PC-9 (cell line): ENCODE results near the gene CST9. TPM values are rescaled to one million over a fixed set of nuclear protein-coding genes. Genes with fewer than 3 reads are reported as not detected.

Experiments
- BruUV-seq: library from RNA; stranded (reverse); fragments of 400-500 nt; replicated peaks from 2 replicates; lab custom pipeline; 2021; lab: Mats Ljungman, UMichigan
- CTCF ChIA-PET: fragments of 300-600 bp; sonication (Branson Sonifier 250); formaldehyde crosslinking; loops from one replicate; lab custom pipeline; 2022; ENCODE audit warnings: antibody characterized with exemption; lab: Charles Lee
- POLR2A ChIA-PET: fragments of 300-600 bp; sonication (Branson Sonifier 250); formaldehyde crosslinking; loops from one replicate; lab custom pipeline; 2022; ENCODE audit warnings: antibody characterized with exemption; ENCODE audit not compliant: unreplicated experiment; lab: Charles Lee
- DNase-seq, 2 experiments: peaks; one replicate each; pipeline versions ENCODE4 v3.0.0 to v3.0.0-alpha.2; 2015 to 2022; ENCODE audit warnings: mixed read lengths in 1 of 2
- H2AFZ ChIP-seq: fragments of 200-600 bp; sonication (generic); 2 replicates; pipeline ENCODE4 v1.8.1; 2017; ENCODE audit warnings: antibody characterized with exemption
- H3F3A ChIP-seq: fragments of 200-600 bp; sonication (generic); 2 replicates; pipeline ENCODE4 v1.8.1; 2017; ENCODE audit warnings: antibody characterized with exemption, mild to moderate bottlenecking, low read depth; ENCODE audit not compliant: insufficient read depth
- H3K27ac ChIP-seq: fragments of 200-600 bp; sonication (generic); 2 replicates; pipeline ENCODE4 v1.6.1; 2016; ENCODE audit warnings: mixed run types
- H3K27me3 ChIP-seq: fragments of 200-600 bp; sonication (generic); 2 replicates; pipeline ENCODE4 v1.6.1; 2016; ENCODE audit warnings: low read depth, mixed run types; ENCODE audit not compliant: insufficient read depth
- H3K36me3 ChIP-seq: fragments of 200-600 bp; sonication (generic); 2 replicates; pipeline ENCODE4 v1.6.1; 2016; ENCODE audit warnings: low read depth, mixed run types
- H3K4me1 ChIP-seq: fragments of 200-600 bp; sonication (generic); replicated peaks from 2 replicates; pipeline ENCODE4 v1.6.1; 2016; ENCODE audit warnings: mixed run types; ENCODE audit not compliant: insufficient read depth
- H3K4me2 ChIP-seq: fragments of 200-600 bp; sonication (generic); 2 replicates; pipeline ENCODE4 v1.6.1; 2017; ENCODE audit warnings: mixed run types
- H3K4me3 ChIP-seq: fragments of 200-600 bp; sonication (generic); 2 replicates; pipeline ENCODE4 v1.6.1; 2016; ENCODE audit warnings: mixed run types
- H3K79me2 ChIP-seq: fragments of 200-600 bp; sonication (generic); 2 replicates; pipeline ENCODE4 v1.6.1; 2017; ENCODE audit warnings: low read depth, mixed run types
- H3K9me2 ChIP-seq: fragments of 200-600 bp; sonication (generic); 2 replicates; pipeline ENCODE4 v1.8.1; 2017; ENCODE audit warnings: mild to moderate bottlenecking; ENCODE audit not compliant: insufficient read depth
- H3K9me3 ChIP-seq: fragments of 200-600 bp; sonication (generic); 2 replicates; pipeline ENCODE4 v1.8.1; 2016; ENCODE audit warnings: low read depth; ENCODE audit not compliant: insufficient read depth
- H4K20me1 ChIP-seq: fragments of 200-600 bp; sonication (generic); 2 replicates; pipeline ENCODE4 v1.8.1; 2017; ENCODE audit not compliant: insufficient read depth
- EZH2 ChIP-seq: fragments of 200-600 bp; sonication (generic); IDR thresholded peaks from 2 replicates; pipeline ENCODE4 v1.8.0; 2017; ENCODE audit warnings: antibody characterized with exemption, low read depth
- intact Hi-C: fragments of 100-400 bp; cut with micrococcal nuclease; formaldehyde crosslinking; loops from one replicate; pipeline ENCODE4 v1.10.0; 2022; ENCODE audit not compliant: unreplicated experiment
- total RNA-seq: library from RNA; stranded (reverse); gene quantifications from 2 replicates; pipeline ENCODE4 v1.2.3, GENCODE V29; 2021
- TF ChIP-seq, protein P1 (sequence below): fragments of 200-600 bp; sonication (generic); conservative IDR thresholded peaks from 2 replicates; pipeline ENCODE4 v1.6.1; 2017; ENCODE audit warnings: mixed run types, antibody characterized with exemption, mild to moderate bottlenecking, moderate library complexity

The CST9 gene
- total RNA-seq, 1 experiment from 2014 or later, result not detected

DNA sequence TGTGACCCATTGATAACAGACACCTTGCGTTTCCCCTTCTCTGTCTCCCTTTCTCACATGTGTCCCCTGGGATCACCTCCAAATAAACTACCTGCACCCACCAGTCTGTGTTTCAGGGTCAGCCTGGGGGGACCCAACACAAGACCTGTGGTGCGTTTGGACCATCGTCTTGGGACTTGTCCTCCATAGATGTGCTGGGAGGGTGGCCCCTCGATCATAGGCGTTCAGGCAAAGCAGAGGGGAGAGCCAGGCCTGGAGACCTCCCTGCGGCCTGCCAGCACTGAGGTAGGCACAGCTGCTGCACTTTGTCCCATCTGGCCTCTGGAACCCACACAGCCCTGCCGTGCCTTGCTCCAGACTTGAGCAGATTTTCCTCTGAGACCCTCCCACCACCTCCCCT lies 18.1 kb downstream of the CST9 start:
- CTCF ChIA-PET, result no interaction called here
- POLR2A ChIA-PET, result no interaction called here

DNA sequence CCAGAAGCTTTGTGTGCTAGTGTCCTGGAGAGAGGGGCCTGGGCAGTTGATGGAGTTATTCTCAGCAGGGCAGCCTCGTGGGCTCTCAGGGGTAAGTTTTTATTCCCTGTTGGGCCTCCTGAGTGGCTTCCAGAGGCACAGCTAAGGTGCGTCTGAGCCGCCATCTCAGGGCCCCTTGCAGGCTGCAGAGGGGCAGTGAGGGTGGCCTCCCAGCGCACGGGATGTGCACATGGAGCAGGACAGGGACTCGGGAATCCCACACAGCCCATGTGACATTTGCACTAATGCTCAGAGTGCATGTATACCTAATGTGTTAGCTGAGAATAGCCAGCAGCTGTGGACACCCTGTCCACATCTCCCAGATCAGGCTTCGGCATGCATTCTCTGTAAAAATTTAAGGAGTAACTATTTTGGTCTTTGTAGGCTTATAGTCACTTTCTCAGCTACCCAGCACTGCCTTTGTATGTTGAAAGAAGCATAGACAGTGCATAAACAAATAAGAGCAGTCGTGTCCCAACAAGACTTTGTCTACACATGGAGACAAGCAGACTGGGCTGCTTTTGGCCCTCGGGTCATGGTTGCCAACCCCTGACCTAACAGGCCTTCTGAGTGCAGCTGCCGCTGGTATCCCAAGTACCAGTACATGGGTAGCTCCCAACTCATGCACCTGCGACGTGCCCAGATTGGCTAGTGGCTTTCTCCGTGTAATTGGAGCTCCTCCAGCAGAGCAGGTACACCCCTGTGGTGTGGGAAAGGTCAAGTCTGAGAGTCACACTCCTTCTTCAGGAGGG lies 18.8 kb downstream of the CST9 start:
- BruUV-seq, result no TSS peak
- no peaks in the 10 kb centered on the region for H3K27me3 ChIP-seq
- no peak overlapping the region for H3K27ac ChIP-seq
- H3K4me3 ChIP-seq, result no peak overlapping the region
- H3K4me1 ChIP-seq, result no peaks in the 10 kb centered on the region
- no peaks in the 10 kb centered on the region for H3K36me3 ChIP-seq
- H2AFZ ChIP-seq, result no peak overlapping the region
- no peaks in the 10 kb centered on the region for H3F3A ChIP-seq
- H3K9me2 ChIP-seq, result no peaks in the 10 kb centered on the region
- no peak for DNase-seq
- no peak for TF ChIP-seq EZH2
- TF ChIP-seq, protein P1, sequence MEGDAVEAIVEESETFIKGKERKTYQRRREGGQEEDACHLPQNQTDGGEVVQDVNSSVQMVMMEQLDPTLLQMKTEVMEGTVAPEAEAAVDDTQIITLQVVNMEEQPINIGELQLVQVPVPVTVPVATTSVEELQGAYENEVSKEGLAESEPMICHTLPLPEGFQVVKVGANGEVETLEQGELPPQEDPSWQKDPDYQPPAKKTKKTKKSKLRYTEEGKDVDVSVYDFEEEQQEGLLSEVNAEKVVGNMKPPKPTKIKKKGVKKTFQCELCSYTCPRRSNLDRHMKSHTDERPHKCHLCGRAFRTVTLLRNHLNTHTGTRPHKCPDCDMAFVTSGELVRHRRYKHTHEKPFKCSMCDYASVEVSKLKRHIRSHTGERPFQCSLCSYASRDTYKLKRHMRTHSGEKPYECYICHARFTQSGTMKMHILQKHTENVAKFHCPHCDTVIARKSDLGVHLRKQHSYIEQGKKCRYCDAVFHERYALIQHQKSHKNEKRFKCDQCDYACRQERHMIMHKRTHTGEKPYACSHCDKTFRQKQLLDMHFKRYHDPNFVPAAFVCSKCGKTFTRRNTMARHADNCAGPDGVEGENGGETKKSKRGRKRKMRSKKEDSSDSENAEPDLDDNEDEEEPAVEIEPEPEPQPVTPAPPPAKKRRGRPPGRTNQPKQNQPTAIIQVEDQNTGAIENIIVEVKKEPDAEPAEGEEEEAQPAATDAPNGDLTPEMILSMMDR, result no peak
- H4K20me1 ChIP-seq, result no peaks in the 10 kb centered on the region
- ChIA-PET CTCF (no interaction called here), POLR2A (no interaction called here)
- no peaks in the 10 kb centered on the region for H3K79me2 ChIP-seq
- H3K9me3 ChIP-seq, result no peaks in the 10 kb centered on the region
- intact Hi-C loops, result no loop called here
- no peak overlapping the region for H3K4me2 ChIP-seq

More for the DNA sequence above, 18.1 kb downstream of the CST9 start:
- H4K20me1 ChIP-seq, result no peaks in the 10 kb centered on the region
- BruUV-seq, result no TSS peak
- no peak overlapping the region for H3K4me3 ChIP-seq
- H3K4me1 ChIP-seq, result no peaks in the 10 kb centered on the region
- H3K27ac ChIP-seq, result no peak overlapping the region
- H3K27me3 ChIP-seq, result no peaks in the 10 kb centered on the region
- TF ChIP-seq, protein P1, result no peak
- TF ChIP-seq EZH2, result no peak
- no peaks in the 10 kb centered on the region for H3K9me2 ChIP-seq
- intact Hi-C loops, result no loop called here
- no peaks in the 10 kb centered on the region for H3K79me2 ChIP-seq
- H3K9me3 ChIP-seq, result no peaks in the 10 kb centered on the region
- no peak overlapping the region for H2AFZ ChIP-seq
- DNase-seq, result no peak
- no peaks in the 10 kb centered on the region for H3F3A ChIP-seq
- no peak overlapping the region for H3K4me2 ChIP-seq
- no peaks in the 10 kb centered on the region for H3K36me3 ChIP-seq

DNA sequence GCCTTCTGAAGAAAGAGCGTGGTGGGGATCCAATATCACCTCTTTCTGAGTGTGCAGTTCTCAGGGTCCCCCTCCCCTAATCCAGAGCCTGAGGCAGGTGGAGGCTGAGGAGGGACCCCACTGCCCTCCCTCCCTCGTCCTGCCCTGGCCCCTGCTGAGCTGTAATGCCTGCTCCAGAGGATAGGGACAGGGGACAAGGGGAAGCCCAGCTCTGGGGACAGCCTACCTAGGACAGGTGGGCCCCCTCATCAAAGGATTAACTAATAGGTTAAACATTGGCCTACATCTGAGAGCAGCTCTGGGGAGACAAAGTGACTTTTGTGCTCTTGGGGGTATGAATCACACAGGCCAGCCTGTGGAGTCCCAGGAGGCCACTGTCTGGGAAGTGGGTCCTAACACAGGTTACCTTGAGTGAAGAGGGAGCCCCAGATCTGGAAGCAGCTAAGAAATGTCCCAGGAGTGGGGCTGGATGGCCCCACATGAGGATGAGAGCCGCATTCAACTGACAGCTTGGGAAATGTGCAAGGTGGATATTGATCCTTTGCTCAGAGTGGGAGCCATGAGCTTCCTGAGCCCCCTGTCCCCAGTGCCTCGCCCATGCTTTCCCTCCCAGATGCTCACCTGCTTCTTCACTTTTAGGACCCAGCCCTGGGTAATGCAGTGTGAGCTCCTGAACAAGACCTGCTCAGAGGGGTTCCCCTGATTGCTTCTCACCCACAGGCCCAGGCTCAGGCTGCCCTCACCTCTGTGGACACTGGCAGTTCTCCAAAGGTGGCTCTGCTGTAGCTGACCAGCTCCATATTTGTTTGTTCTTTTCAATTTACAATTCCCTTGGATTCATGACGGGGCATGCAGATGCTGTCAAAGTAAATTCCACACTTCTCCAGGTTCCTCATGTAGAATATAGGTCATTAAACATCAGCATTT lies 19.6 kb downstream of the CST9 start:
- H3K36me3 ChIP-seq, result no peaks in the 10 kb centered on the region
- H3K4me1 ChIP-seq, result no peaks in the 10 kb centered on the region
- BruUV-seq, result no TSS peak
- H3K27me3 ChIP-seq, result no peaks in the 10 kb centered on the region
- CTCF ChIA-PET, result no interaction called here
- POLR2A ChIA-PET, result interaction anchor here (0.6 kb wide), 1 partner anchor 154 kb away, joined by 10 read pairs; no protein-coding TSS in a partner anchor
- no peaks in the 10 kb centered on the region for H3K9me2 ChIP-seq
- no peak for TF ChIP-seq EZH2
- TF ChIP-seq, protein P1, result no peak
- H3K79me2 ChIP-seq, result no peaks in the 10 kb centered on the region
- no peak overlapping the region for H2AFZ ChIP-seq
- no peak overlapping the region for H3K4me2 ChIP-seq
- no peaks in the 10 kb centered on the region for H3F3A ChIP-seq
- no peak overlapping the region for H3K4me3 ChIP-seq
- intact Hi-C loops, result no loop called here
- H3K9me3 ChIP-seq, result no peaks in the 10 kb centered on the region
- H4K20me1 ChIP-seq, result no peaks in the 10 kb centered on the region
- no peak for DNase-seq
- no peak overlapping the region for H3K27ac ChIP-seq
